GM18519 (cell line): ENCODE results near the gene NLRC5.
"Not testable (repeated sequence)": the region's sequence is repeated elsewhere in the genome, so short reads cannot be mapped to it uniquely, and the experiment has no call there.

Experiments
- ATAC-seq: cut with Tn5 transposase; IDR thresholded peaks from one replicate; pipeline ENCODE4 v1.9.1; 2021; ENCODE audit warnings: mild to moderate bottlenecking, moderate library complexity; ENCODE audit not compliant: unreplicated experiment, low FRiP score

Gene NLRC5

DNA sequence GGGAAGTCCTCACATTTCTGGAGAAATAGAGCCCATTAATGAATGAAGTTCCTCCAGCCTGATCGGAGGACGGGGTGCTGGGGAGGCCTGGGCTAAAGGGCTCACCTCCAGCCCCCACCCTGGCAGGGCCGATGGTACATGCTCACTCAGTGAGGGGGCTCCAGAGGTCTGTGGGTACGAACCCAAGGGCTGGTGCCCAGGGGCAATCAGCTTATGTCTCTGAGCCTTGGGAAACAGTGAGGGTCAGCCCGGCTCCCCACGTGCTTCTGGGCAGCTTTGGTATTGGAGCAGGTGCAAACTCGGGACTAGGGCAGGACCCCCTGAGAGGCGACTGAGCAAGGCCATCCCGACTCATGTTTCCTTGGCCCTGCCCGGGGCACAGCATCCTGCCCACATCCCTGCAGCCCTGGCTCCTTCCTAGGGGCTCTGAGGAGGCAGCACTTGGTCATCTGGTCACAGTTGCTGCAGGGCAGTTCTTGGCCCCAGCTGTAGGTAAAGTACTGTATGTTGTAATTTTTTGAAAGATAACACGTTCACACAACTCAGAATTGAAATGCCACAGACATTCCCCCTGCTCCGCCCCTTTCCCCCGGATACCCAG lies 28.6 kb upstream of the NLRC5 start:
- ATAC-seq: no peak

DNA sequence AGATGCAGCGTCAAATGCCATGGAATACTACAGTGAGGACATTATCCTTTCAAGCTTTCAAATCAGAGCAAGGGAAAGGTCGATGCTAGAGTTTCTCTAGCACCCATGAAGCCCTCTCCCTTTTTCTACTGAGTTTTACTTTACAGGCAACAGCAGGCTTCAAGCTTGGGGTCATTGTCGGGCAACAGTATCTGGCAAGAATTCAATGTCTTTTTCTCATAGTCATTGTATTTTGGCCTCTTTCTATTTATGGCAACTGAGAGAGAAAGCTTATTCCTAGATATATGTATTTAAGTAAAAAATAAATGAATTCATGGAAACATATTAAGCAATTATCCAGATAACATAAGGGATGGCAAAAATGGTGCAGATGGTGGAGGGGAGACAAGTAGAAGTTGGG lies 28.0 kb upstream of the NLRC5 start:
- no peak for ATAC-seq

DNA sequence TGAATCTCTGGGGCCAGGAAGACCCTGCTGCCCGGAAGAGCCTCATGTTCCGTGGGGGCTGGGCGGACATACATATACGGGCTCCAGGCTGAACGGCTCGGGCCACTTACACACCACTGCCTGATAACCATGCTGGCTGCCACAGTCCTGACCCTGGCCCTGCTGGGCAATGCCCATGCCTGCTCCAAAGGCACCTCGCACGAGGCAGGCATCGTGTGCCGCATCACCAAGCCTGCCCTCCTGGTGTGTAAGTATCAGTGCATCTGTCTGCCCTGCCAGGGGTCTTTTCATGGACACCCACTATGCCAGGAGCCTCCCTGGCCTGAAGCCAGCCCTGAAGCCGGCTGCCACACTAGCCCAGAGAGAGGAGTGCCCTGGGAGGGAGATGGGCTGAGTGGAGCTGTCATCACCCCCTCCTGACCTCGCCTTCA lies 27.5 kb upstream of the NLRC5 start, which contains the start of gene CETP:
CETP (plus strand) TSS at position 100 of the 431 bp plus-strand sequence; CDS start at position 130, 30 bp downstream.
- ATAC-seq: no peak

DNA sequence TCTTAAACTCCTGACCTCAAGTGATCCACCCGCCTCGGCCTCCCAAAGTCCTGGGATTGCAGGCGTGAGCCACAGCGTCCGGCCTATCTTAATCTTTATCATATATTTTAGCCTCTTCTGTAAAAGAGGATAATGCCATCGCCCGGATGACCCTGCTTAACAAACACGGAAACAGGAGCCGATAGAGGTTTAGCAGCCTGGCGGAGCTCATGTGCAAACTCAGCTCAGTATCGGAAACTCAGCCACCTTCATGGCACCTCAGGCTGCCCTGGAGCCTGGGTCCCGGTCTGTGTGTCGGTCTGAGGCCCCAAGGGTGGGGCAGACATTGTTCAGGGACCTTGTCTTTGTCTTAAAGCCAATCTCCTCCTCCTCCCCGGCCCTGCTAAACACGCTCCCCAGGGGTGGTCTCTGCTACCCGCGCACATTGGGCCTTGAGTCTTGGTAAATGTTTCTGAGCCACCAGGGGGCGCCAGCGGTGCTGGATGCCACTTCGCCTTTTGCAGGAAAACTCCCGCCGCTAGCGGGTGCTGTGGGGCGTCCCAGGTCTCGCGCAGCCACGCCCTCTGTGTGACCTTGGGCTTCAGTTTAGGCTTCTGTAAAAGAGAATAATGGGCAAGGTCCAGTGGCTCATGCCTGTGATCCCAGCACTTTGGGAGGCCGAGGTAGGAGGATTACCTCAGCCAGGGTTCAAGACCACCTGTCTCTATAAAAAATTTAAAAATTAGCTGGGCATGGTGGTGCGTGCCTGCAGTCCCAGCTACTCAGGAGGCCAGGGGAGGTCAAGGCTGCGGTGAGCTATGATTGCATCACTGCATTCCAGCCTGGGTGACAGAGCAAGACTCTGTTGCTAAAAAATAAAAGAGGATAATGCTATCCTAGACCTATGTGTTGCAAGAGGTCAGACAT lies 24.9 kb upstream of the NLRC5 start:
- ATAC-seq: no peak

GRCh38 chr16:56965149-56966092 lies 23.9 kb upstream of the NLRC5 start:
- ATAC-seq: no peak

DNA sequence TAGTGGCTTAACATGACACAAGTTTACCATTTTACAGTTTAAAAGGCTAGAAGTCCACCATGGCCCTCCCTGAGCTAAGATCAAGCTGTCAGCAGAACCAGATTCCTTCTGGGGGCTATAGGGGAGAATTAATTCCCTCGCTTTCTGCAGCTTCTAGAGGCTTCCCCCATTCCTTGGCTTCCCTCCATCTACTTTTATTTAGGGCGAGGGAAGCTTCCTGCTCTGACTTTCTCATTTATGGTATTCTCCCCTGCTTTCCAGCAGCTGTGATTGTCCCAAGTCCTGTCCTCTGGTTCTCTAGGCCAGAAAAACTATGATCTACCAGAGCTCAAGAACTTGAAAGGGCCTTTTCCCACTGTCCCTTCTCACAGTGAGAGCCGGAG lies 23.3 kb upstream of the NLRC5 start:
- no peak for ATAC-seq

- ATAC-seq: no peak
Measured at GRCh38 chr16:56967733-56968132, 21.6 kb upstream of the NLRC5 start.

GRCh38 chr16:56969769-56970168 lies 19.6 kb upstream of the NLRC5 start:
- ATAC-seq: no peak

DNA sequence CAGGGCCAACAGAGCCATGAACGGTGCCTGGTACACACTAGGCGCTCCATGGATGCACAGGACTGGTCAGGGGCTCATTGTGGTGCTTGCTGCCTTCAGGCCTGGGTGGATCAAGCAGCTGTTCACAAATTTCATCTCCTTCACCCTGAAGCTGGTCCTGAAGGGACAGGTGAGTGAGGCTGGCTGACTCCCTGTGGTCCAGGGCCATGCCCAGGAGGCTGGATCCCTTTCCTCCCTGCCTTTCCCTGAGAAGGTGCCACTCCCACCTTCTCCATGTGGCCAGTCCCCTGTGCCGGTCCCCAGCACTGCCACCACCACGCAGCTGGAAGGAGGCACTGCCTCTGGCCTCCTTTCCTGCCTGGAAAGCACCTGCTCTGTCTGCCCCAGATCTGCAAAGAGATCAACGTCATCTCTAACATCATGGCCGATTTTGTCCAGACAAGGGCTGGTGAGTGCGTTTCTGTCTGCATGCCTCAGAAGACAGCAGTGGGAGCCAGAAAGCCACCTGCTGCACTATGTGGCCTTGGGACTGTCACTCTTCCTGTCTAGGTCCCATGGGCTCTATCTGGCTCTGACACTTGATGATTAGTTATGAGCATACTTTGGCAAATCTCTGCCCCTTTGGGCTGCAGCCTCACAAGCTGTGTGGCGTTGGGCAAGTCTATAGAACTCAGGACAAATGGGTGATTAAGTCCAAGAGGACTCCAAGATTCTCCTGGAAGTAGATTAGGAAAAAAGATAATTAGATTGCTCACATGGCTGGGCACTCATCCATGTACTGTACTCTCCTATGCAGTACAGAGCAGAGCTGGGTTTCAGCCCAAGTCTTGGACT lies 18.2 kb upstream of the NLRC5 start:
- ATAC-seq: no peak

- ATAC-seq: no peak
Measured at GRCh38 chr16:56971768-56972043, 17.7 kb upstream of the NLRC5 start.

- ATAC-seq: no peak
Measured at GRCh38 chr16:56972403-56973293, 16.7 kb upstream of the NLRC5 start.

DNA sequence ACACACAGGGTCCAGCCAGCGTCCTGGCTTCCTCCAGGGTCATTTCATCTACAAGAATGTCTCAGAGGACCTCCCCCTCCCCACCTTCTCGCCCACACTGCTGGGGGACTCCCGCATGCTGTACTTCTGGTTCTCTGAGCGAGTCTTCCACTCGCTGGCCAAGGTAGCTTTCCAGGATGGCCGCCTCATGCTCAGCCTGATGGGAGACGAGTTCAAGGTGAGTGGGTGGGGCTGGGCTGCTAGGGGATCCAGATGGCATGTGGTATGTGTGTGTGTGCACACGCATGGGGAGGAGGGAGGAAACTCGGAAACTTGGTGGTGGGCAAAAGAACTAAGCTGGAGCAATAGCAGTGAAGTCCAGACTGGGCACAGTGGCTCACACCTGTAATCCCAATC lies 16.1 kb upstream of the NLRC5 start:
- ATAC-seq: no peak

DNA sequence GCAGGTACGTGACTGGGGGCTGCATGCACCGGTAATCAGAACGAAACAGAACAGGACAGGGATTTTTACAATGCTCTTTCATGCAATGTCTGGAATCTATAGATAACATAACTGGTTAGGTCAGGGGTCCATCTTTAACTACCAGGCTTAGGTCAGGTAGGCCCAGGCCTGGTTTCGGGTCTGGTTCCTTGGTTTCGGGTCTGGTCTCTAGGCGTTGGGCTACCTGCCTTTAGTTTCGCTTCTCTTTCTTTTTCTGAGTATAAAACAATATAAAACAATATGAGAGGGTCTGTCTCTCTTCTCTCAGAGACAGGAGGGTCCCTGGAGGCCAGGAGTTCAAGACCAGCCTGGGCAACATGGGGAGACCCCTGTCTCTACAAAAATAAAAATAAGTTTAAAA lies 15.5 kb upstream of the NLRC5 start:
- not testable (repeated sequence) for ATAC-seq

- no peak for ATAC-seq
Measured at GRCh38 chr16:56974549-56975300, 14.6 kb upstream of the NLRC5 start.

GRCh38 chr16:56975714-56976113 lies 13.6 kb upstream of the NLRC5 start:
- ATAC-seq: no peak

DNA sequence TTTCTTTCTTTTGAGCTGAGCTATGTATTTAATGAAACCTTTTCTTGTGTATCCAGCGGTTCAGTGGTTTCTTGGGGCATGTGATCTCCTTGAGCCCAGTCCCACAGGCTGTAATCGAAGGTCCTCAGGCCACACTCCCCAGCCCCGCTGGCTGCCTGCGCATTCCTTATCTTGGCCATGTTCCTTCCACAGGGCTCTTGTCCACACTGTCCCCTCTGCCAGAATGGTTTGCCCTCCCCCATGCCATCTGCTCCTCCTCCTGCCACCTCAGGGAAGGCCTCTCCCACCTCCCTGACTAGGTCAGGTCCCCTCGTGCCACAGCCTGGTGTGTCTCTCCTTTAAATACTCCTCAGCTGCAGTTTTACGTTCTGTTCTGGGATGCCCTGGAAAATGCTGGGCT lies 12.1 kb upstream of the NLRC5 start:
- ATAC-seq: no peak

- ATAC-seq: no peak
Measured at GRCh38 chr16:56977823-56978430, 11.4 kb upstream of the NLRC5 start.

GRCh38 chr16:56980201-56980535 lies 9.2 kb upstream of the NLRC5 start:
- ATAC-seq: no peak
